ENCODE measurements around the gene WDR27.
"Not testable (repeated sequence)": the region's sequence is repeated elsewhere in the genome, so short reads cannot be mapped to it uniquely, and the experiment has no call there.

The WDR27 gene

DNA sequence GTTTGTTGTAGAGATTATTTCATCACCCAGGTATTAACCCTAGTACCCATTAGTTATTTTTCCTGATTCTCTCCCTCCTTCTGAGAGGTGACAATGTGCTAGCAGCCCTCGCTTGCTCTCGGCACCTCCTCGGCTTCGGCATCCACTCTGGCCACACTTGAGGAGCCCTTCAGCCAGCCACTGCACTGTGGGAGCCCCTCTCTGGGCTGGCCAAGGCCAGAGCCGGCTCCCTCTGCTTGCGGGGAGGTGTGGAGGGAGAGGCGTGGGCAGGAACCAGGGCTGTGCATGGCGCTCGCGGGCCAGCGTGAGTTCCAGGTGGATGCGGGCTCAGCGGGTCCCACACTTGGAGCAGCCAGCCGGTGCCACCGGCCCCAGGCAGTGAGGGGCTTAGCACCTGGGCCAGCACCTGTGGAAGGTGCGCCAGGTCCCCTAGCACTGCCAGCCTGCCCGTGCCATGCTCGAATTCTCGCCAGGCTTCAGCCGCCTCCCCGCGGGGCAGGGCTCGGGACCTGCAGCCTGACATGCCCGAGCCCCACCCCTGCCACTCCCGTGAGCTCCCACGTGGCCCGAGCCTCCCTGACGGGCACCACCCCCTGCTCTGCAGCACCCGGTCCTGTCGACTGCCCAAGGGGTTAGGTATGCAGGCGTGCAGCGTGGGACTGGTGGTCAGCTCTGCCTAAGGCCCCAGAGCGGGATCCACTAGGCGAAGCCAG is 221.9 kb downstream of the WDR27 start:
- Mint-ChIP-seq H3K36me3 (peaks cover 40% of the 10 kb centered on the region), H3K4me3 (no peak overlapping the region), H3K27ac (no peak overlapping the region), H3K27me3 (no peaks in the 10 kb centered on the region), H3K4me1 (no peaks in the 10 kb centered on the region), H3K9me3 (peaks cover 29% of the 10 kb centered on the region)
- ATAC-seq, result no peak

DNA sequence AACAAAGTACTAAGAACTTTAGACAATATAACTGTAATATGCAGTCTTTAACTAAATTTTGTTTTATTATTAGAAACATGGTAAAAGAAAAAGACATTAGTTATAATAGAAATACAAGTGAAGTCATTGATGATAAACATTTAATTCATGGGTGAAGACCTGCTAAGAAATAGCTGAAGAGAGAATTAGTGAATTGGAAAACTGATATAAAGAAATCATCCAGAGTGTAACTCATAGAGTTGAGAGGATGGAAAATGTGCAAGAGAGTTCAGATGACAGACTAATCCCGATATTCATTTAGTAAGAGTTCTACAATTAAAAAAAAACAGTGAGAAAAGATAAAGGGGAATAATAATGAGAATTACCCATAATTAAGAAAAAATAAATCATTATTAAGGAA is 227.5 kb downstream of the WDR27 start:
- Mint-ChIP-seq H3K9me3 (peaks cover 20% of the 10 kb centered on the region), H3K27me3 (no peaks in the 10 kb centered on the region)

DNA sequence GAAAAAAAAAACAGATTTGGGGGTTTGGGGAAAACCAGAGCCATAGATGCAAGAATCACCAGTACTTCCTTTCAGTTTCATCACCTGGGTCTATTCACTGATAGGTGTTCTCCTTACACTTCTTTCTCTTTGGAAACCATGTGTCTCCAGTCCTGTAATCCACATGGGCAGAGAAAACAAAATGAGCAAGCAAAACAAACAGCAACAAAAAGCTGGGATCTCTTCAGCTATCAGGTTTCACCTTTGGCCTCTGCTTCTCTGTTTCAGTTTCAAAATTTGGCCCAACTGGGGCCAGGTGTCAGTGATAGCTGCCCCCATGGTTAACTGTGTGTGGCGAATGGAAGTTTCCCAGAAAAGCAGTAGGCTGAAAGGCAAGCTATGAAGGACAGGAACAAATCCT is 228.2 kb downstream of the WDR27 start:
- Mint-ChIP-seq H3K4me1 (no peaks in the 10 kb centered on the region), H3K27me3 (no peaks in the 10 kb centered on the region), H3K9me3 (peaks cover 25% of the 10 kb centered on the region), H3K27ac (no peak overlapping the region), H3K4me3 (no peak overlapping the region), H3K36me3 (peaks cover 30% of the 10 kb centered on the region)
- ATAC-seq, result no peak

More for the DNA sequence above, 227.5 kb downstream of the WDR27 start:
- peaks cover 23% of the 10 kb centered on the region for H3K36me3 Mint-ChIP-seq
- no peak for ATAC-seq
- H3K27ac Mint-ChIP-seq, result no peak overlapping the region
- no peaks in the 10 kb centered on the region for H3K4me1 Mint-ChIP-seq
- no peak overlapping the region for H3K4me3 Mint-ChIP-seq

DNA sequence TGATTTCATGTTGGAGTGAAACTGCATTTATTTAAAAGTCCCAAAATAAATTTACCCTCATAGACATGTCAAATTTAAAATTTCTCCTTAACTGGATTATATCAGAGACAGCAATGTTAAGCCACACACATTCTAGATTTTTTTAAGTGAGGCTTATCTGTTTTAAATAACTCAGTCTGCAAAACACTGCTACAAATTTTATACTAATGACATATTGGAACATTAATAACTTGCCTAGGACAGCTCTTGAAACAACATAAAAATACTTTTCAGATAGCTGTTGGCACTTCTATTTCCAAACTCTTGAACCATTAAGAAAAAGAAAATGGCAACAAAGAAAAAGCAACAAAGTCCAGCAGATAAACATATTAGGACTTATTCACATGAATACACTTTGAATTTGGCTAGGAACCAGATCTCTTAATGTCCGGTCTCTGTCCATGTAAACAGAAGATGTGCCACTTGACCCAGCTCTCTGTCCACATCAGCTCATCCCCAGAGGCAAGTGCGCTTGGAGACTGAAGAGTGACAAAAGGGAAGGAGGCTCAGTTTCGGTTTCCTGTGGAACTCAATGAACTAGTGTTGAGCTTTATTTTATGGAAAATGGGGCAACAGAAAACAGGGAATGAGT is 228.9 kb downstream of the WDR27 start:
- H3K27me3 Mint-ChIP-seq, result no peaks in the 10 kb centered on the region
- H3K4me1 Mint-ChIP-seq, result no peaks in the 10 kb centered on the region
- H3K4me3 Mint-ChIP-seq, result no peak overlapping the region
- peaks cover 28% of the 10 kb centered on the region for H3K9me3 Mint-ChIP-seq
- H3K27ac Mint-ChIP-seq, result no peak overlapping the region
- no peak for ATAC-seq
- peaks cover 34% of the 10 kb centered on the region for H3K36me3 Mint-ChIP-seq

DNA sequence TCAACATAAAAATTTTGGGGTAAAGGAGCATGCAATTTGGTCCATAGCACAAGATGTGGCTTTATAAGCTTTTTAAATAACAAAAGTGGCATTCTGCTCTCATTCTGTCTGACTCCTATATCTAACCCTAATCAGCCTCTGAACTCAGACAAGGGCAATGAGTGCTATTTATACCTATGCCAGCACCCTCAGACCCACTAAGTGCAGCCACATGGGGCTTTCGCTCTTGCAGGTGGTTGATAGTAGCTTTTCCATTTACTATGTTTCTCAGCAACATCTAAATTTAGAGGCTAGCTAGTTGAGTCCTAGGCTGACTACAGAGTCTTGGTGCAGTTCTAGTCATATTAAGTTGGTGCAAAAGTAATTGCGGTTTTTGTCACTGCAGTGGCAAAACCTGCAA is 231.0 kb downstream of the WDR27 start:
- Mint-ChIP-seq H3K9me3 (peaks cover 28% of the 10 kb centered on the region), H3K27me3 (no peaks in the 10 kb centered on the region), H3K4me1 (no peaks in the 10 kb centered on the region), H3K4me3 (no peak overlapping the region), H3K36me3 (peaks cover 36% of the 10 kb centered on the region), H3K27ac (no peak overlapping the region)
- no peak for ATAC-seq

DNA sequence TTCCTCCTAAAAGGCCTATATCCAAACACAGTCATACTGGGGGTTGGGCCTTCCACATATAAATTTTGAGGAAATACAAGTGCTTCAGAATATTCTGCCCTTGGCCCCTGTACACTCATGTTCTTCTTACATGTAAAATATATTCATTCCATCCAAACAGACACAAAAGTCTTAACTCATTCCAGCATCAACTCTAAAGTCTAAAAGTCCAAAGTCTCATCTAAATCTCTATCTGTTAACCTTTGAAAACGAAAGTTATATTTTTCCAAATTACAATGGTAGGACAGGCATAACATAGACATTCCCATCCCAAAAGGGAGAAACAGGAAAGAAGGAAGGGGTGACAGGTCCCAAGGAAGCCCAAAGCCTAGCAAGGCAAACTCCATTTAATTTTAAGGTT is 232.8 kb downstream of the WDR27 start:
- Mint-ChIP-seq H3K4me1 (no peaks in the 10 kb centered on the region), H3K27ac (no peak overlapping the region), H3K9me3 (peaks cover 27% of the 10 kb centered on the region), H3K4me3 (no peak overlapping the region), H3K27me3 (no peaks in the 10 kb centered on the region), H3K36me3 (peaks cover 25% of the 10 kb centered on the region)
- no peak for ATAC-seq

DNA sequence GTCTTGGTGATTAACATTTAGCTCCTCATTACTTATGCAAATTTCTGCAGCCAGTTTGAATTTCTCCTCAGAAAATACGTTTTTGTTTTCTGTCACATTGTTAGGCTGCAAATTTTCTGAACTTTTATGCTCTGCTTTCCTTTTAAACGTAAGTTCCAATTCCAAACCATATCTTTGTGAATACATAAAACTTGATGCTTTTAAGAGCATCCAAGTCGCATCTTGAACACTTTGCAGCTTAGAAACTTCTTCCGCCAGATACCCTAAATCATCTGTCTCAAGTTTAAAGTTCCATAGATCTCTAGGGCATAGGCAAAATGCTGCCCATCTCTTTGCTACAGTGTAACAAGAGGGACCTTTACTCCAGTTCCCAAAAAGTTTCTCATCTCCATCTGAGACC is 234.1 kb downstream of the WDR27 start:
- H3K4me3 Mint-ChIP-seq, H3K27ac Mint-ChIP-seq, H3K4me1 Mint-ChIP-seq, ATAC-seq, H3K27me3 Mint-ChIP-seq: not testable (repeated sequence)
- Mint-ChIP-seq H3K36me3 (peaks cover 25% of the 10 kb centered on the region), H3K9me3 (peaks cover 31% of the 10 kb centered on the region)

DNA sequence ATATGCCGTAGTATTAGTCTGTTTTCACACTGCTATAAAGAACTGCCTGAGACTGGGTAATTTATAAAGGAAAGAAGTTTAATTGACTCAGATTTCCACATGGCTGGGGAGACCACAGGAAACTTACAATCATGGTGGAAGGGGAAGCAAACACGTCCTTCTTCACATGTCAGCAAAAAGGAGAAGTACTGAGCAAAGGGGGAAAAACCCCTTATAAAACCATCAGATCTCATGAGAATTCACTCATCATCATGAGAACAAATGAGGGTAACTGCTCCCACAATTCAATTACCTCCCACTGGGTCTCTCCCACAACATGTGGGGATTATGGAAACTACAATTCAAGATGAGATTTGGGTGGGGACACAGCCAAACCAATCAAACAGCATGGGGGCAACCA is 235.6 kb downstream of the WDR27 start:
- not testable (repeated sequence) for ATAC-seq, H3K4me3 Mint-ChIP-seq, H3K4me1 Mint-ChIP-seq, H3K27me3 Mint-ChIP-seq, H3K27ac Mint-ChIP-seq
- Mint-ChIP-seq H3K9me3 (peaks cover 35% of the 10 kb centered on the region), H3K36me3 (peaks cover 40% of the 10 kb centered on the region)

DNA sequence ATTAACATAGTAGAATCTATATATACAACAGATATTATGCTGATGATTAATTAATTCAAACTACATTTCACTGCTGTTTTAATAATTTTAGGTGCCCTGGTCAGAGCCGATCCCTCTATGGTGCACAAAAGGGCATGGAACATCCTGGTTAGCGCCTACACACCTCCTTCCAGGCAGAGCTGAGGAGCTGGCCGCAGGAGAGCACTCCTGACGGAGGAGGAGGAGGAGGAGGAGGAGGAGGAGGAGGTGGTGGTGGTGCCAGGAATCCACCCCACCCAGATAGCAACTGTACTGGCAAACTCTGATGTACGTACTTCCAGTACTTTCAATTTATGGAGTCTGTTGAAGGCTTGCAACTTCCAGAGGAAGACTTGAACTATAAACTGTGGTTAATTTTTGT is 244.1 kb downstream of the WDR27 start:
- peaks cover 9% of the 10 kb centered on the region for H3K9me3 Mint-ChIP-seq
- H3K4me1 Mint-ChIP-seq, result no peaks in the 10 kb centered on the region
- H3K27ac Mint-ChIP-seq, result no peak overlapping the region
- H3K4me3 Mint-ChIP-seq, result no peak overlapping the region
- no peak for ATAC-seq
- H3K27me3 Mint-ChIP-seq, result no peaks in the 10 kb centered on the region
- H3K36me3 Mint-ChIP-seq, result peaks cover 24% of the 10 kb centered on the region

DNA sequence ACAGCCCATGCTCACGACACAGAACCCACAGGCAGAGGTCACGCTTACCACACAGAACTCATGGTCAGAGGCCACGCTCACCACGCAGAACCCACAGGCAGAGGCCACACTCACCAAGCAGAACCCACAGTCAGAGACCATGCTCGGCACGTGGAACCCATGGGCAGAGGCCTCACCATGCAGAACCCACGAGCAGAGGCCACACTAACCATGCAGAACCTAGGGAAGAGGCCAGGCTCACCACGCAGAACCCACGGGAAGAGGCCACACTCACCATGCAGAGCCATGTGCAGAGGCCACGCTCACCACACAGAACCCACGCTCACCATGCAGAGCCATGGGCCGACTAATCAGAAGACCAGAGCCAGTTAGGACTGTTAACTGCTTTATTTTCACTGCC is 245.0 kb downstream of the WDR27 start:
- H3K27me3 Mint-ChIP-seq, result no peaks in the 10 kb centered on the region

DNA sequence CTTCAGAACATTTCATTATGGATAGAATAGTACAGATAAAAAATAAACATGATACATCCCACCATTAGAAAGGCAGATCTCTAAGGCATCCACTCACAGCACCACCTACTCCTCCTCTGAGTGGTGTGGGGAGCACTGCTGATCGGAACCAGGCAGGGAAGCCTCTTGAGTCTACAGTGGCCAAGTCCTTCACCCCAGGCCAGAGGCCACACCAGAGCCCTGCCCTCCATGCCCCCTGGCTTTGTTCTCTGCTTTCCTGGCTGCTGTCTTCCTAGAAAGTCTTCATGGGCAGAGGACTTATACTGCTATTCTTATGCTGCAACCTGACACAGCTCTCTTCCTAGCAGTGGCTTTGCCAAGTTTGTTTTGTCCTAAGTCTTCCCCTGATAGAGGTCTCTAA is 246.4 kb downstream of the WDR27 start:
- Mint-ChIP-seq H3K27me3 (no peaks in the 10 kb centered on the region), H3K4me3 (no peak overlapping the region), H3K36me3 (peaks cover 9% of the 10 kb centered on the region), H3K4me1 (no peaks in the 10 kb centered on the region), H3K27ac (no peak overlapping the region), H3K9me3 (peaks cover 5% of the 10 kb centered on the region)
- ATAC-seq, result no peak

More for the DNA sequence above, 245.0 kb downstream of the WDR27 start:
- Mint-ChIP-seq H3K4me1 (no peaks in the 10 kb centered on the region), H3K36me3 (peaks cover 15% of the 10 kb centered on the region), H3K27ac (no peak overlapping the region), H3K4me3 (no peak overlapping the region), H3K9me3 (peaks cover 9% of the 10 kb centered on the region)
- ATAC-seq, result no peak

DNA sequence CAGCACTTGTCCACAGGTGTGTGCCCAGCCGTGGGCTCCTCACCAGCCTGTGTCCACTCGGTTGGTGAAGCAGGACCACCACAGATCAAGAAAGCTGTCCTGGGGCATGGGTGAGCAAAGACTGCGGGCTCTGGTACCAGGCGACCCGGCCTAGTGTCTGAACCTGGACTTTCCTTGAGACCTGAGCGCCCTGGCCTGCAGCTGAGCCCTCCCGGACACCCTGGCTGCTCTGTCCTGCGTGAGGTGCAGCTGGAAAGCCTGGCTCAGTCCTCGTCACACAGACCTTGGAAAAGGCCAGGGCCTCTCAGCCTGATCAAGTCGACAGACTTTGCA is 247.0 kb downstream of the WDR27 start:
- H3K36me3 Mint-ChIP-seq, result peaks cover 9% of the 10 kb centered on the region
- peaks cover 5% of the 10 kb centered on the region for H3K9me3 Mint-ChIP-seq
- no peaks in the 10 kb centered on the region for H3K4me1 Mint-ChIP-seq
- no peak overlapping the region for H3K4me3 Mint-ChIP-seq
- no peak for ATAC-seq
- H3K27me3 Mint-ChIP-seq, result no peaks in the 10 kb centered on the region
- no peak overlapping the region for H3K27ac Mint-ChIP-seq

DNA sequence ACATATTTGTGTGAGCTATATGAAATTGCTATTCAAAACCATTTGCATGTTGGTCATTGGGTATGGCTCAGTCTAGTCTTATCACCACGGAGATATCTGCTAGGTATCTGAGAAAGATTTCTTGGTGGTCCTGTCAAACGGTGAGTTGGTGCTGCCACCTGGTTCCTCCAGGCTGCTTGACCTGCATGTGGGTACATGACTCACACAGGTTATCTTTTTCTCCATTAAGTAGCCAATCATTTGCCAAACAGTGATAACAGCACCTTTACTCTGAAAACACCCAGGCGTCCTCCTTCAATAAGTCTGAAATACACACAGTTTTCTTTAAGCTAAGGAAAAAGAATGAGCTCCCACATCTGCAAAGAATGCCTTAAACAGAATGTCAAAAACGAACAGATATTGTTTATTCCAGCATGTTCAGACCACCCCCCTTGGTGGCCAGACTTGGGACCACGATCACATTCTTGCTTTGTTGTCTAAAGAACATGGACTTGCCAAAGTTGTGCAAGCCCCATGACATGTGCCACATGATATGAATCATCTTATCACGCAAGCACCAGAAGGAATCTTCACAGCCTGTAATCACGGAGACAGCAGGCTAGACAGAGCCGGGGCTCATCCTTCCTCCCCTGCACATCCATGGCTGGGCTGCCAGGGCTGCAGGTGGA is 247.5 kb downstream of the WDR27 start:
- peaks cover 9% of the 10 kb centered on the region for H3K36me3 Mint-ChIP-seq
- no peak overlapping the region for H3K4me3 Mint-ChIP-seq
- peaks cover 5% of the 10 kb centered on the region for H3K9me3 Mint-ChIP-seq
- ATAC-seq, result no peak
- H3K4me1 Mint-ChIP-seq, result no peaks in the 10 kb centered on the region
- H3K27ac Mint-ChIP-seq, result no peak overlapping the region
- H3K27me3 Mint-ChIP-seq, result no peaks in the 10 kb centered on the region

DNA sequence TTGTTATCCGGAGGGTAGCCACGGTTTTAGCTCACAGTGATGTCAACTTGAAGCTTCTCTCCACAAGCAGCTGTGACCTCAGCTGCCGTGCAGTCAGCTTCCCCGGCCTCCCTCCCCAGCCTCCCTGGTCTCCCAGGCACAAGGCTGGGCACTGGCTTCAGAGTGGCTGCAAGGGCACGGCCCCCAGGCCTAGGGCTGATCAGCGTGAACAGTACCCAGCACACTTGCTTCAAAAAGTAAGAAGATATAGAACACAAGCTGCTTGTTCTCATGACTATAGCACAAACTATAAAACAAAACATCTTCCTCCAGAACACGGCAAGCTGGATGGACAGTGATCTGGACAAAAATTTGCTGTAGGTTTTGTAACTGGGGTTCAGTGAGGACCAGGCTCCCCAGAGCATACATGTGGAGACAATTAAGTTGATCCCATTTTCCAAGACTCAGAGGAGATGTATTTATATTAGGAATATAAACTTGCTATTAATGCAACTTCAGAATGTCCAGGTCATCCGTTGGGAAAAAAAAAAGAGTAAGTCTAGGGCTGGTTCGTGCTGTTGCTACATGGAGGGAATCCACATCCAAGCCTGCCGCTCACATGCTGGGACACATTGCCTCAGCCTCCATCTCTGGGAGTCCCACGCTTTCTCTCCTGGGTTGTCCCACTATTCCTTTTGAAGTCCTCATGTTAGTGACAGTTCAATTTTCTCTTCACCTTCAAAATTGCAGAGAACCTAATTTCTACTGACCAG is 248.8 kb downstream of the WDR27 start:
- H3K27me3 Mint-ChIP-seq, result no peaks in the 10 kb centered on the region
- H3K9me3 Mint-ChIP-seq, result no peaks in the 10 kb centered on the region
- no peak overlapping the region for H3K27ac Mint-ChIP-seq
- H3K36me3 Mint-ChIP-seq, result no peaks in the 10 kb centered on the region
- H3K4me3 Mint-ChIP-seq, result no peak overlapping the region
- H3K4me1 Mint-ChIP-seq, result no peaks in the 10 kb centered on the region
- no peak for ATAC-seq

DNA sequence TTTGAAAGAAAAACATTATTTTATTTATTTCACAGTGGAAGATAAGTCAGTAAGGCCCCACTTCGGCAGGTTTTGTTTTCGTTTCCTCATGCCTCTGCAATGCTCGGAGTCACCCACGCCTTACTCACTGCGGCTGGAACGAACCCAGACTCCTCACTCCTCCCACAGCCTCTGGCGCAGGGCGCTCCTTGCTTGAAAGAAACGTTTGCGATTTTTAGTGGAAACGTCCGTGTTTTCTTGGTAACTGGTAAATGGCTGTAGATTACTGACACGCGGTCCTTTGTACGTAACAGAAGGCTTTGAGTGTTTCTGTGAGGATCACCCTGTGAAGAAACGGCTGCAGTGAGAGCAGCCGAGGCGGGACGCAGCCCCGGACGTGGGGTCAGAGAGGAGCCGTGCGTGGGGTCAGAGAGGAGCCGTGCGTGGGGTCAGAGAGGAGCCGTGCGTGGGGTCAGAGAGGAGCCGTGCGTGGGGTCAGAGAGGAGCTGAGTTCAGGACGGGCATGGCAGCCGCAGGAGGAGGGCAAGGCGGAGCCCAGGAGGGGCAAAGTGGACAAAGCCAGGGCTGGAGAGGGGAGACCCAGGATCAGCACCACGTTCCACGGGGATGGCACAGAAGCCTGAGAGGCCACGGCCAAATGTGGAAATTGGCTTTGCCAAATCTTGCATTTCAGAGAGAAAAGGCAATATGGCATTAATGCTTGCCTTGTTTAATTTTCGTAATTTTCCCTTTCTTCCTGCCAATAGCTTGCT is 249.5 kb downstream of the WDR27 start:
- Mint-ChIP-seq H3K4me3 (no peak overlapping the region), H3K4me1 (no peaks in the 10 kb centered on the region)

More for the DNA sequence above, 249.5 kb downstream of the WDR27 start:
- H3K36me3 Mint-ChIP-seq, result no peaks in the 10 kb centered on the region
- ATAC-seq, result no peak
- H3K27me3 Mint-ChIP-seq, result no peaks in the 10 kb centered on the region
- H3K9me3 Mint-ChIP-seq, result no peaks in the 10 kb centered on the region
- H3K27ac Mint-ChIP-seq, result no peak overlapping the region
